ENCODE results near the gene LILRB3.
A peak's percentile ranks its signal among the peaks of the same experiment; 100 is the strongest.
"Not testable (repeated sequence)": the region's sequence is repeated elsewhere in the genome, so short reads cannot be mapped to it uniquely, and the experiment has no call there.

The LILRB3 gene

GRCh38 chr19:54189145-54189734, 33.6 kb downstream of the LILRB3 start, which contains the start of gene MBOAT7:
Gene MBOAT7 (minus strand): TSS chr19:54189580. CDS start chr19:54188508, 1,072 bp downstream.
- DNase-seq = no peak

DNA sequence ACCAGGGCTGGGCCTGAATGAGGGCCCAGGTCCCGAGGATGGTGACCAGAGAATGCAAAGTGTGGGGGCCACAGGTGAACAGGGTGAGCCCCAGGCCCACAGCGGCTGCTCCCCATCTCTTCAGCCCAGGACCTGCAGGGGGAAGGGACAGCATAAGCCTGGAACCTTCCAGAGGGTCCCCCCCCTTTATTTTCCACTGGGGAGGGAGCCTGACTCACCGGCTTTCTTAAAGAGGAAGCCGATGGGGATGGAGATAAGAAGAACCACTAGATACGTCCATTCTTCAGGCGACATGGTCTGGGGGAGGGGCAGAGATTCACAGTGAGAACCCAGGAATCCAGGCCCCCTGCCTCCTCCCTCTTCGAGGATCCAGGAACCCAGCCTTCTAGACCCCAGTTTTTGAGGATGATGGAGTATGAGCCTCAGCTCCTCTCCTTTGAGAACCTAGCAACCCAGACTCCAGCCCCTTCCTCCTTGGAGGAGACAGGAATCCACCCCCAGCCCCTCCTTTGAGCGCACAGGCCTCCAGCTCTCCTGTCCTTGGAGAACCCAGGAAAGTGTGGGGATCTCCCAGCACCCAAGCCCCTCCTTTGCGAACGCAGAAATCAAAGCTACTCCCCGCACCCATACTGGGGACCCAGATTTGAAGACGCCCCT, 34.5 kb downstream of the LILRB3 start:
- DNase-seq = no peak

- no peak for DNase-seq
Measured at GRCh38 chr19:54186934-54187381, 35.8 kb downstream of the LILRB3 start.

- no peak for DNase-seq
Measured at GRCh38 chr19:54186351-54186750, 36.5 kb downstream of the LILRB3 start.

DNA sequence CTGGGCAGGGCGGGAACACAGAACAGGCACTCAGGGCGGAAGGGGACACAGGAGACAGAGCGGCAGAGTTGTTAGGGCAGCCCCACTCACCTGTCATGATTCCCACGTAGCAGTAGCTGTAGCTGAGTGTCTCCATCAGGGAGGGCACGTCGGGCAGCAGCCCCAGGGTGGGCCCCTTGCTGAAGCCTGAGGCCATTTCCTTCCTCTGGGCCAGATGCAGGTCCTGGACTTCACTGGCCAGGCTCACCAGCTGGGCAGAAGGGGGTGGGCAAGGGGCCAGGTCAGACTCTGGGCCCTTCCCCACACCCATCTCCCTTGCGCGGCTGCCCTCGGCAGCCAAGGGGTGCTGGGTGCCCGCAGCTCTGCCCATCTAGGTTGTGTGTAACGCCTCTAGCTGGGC, 39.4 kb downstream of the LILRB3 start:
- DNase-seq = no peak

GRCh38 chr19:54181894-54182293, 40.9 kb downstream of the LILRB3 start:
- not testable (repeated sequence) for DNase-seq

GRCh38 chr19:54180691-54181091, 42.1 kb downstream of the LILRB3 start:
- DNase-seq = no peak

- DNase-seq = no peak
Measured at GRCh38 chr19:54179921-54180461, 42.8 kb downstream of the LILRB3 start.

- no peak for DNase-seq
Measured at GRCh38 chr19:54179262-54179852, 43.5 kb downstream of the LILRB3 start.

GRCh38 chr19:54178581-54179261, 44.1 kb downstream of the LILRB3 start:
- no peak for DNase-seq

- no peak for DNase-seq
Measured at GRCh38 chr19:54173951-54174834, 48.6 kb downstream of the LILRB3 start.

DNA sequence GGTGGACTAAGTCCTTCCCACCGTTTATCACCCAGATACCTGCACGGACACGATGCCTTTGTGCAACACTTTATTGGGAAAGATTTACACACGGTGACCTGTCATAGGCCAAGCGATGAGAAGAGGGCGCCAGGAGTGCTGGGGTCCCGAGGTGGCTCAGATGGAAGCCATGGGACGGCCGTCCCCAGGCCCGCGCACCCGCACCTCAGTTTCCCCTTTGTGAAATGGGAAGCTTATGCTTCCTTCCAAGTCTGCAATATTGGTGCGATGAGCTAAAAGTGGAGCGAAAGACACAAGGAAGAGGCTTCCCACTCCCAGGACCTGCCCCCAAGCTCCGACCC, 49.5 kb downstream of the LILRB3 start:
- no peak for DNase-seq

DNA sequence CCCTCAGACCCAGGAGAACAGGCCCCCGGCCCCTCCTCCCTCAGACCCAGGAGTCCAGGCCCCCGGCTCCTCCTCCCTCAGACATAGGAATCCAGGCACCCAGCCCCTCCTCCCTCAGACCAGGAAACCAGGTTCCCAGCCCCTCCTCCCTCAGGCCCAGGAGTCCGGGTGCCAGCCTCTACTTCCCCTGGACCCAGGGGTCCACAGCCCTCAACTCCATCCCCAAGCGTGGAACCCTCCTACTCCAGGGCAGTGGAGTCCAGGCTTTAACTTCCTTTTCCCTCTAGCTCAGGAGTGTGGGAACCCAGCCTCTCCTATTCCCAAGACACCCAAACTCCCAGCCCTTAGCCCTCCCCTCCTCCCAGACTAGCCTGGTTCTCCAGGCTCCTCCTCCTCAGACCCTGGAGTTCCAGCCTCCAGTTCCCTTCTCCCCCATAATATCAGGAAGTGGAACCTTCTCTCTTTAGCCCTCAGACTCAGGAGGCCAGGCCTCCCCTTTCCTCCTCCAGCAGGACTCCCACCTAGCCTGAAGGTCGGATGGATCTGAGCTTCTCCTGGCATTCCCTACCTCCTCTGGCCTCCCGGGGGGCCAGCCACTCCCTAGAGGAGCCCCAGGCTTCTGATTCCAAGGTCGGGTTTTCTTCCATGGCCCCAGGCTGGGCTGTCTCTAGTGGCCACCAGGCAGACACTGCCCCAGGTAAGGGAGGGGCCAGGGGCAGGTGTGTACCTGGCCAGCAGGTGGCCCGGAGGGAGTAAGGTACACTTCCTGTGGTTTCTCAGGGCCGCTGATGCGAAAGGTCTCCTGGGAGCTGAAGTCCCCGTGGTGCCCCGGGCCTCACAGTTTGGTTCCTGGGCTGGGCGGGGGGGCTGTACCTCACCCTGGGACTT, 50.1 kb downstream of the LILRB3 start, which contains the start of gene TMC4:
Gene TMC4, minus strand, starts transcription at position 690 of the 888 bp plus-strand sequence. Its CDS starts 43 bp downstream, at position 647.
- no peak for DNase-seq

DNA sequence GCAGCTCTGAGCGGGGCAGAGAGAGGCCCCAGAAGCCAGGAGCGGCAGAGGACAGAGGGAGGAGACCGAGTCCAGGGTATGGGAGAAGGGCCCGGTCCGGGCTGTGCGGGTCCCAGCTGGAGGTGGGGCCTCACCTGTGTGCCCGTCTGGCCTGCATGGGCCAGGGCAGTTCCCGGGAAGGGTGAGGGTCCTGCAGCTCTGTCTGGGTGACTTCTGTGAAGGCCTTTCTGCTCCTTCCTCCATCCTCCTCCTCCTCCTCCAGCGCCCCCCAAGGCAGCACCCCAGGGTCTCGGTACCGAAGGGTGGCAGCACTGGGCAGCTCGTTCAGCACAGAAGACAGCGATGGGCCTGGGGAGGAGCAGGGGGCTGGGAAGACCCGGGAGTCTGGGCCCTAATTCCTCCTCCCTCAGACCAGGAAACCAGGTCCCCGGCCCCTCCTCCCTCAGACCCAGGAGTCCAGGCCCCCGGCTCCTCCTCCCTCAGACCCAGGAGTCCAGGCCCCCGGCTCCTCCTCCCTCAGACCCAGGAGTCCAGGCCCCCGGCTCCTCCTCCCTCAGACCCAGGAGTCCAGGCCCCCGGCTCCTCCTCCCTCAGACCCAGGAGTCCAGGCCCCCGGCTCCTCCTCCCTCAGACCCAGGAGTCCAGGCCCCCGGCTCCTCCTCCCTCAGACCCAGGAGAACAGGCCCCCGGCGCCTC, 50.9 kb downstream of the LILRB3 start:
- not testable (repeated sequence) for DNase-seq

DNA sequence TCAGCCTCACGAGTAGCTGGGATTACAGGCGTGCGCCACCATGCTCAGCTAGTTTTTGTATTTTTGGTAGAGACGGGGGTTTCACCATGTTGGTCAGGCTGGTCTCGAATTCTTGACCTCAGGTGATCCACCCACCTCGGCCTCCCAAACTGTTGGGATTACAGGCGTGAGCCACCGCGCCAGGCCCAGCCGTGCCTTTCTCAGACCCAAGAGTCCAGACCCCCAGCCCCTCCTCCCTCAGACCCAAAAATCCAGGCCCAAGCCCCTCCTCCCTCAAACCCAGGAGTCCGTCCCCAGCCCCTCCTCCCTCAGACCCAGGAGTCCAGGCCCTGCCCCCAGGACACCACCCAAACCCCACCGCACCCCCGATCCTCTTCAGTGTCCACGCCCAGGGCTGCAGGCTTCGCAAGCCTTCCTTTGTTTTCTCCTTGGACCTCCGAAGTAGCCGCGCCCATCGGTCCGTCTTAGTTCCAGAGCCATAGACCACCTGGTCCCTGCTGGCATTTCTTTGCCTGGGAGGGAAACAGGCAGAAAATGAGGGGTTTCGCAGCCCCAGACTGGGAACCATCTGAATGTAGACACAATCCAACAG, 53.6 kb downstream of the LILRB3 start:
- DNase-seq = no peak

GRCh38 chr19:54168174-54168917, 54.5 kb downstream of the LILRB3 start:
- peak; percentile 84 for DNase-seq

All from amniotic stem cell (primary cell).